Fibroblast of skin of right biceps (primary cell): ENCODE results near the gene DKK1.
"Not testable (repeated sequence)": the region's sequence is repeated elsewhere in the genome, so short reads cannot be mapped to it uniquely, and the experiment has no call there.

Experiments
- DNase-seq: peaks from one replicate; pipeline ENCODE4 v3.0.0-alpha.2; 2013

DKK1 gene

GRCh38 chr10:52318822-52319464 is 4.9 kb downstream of the DKK1 start:
- peak; percentile 98 for DNase-seq

- peak; percentile 82 for DNase-seq
Measured at GRCh38 chr10:52319926-52320325, 5.8 kb downstream of the DKK1 start.

- DNase-seq = no peak
Measured at GRCh38 chr10:52322323-52322722, 8.2 kb downstream of the DKK1 start.

- DNase-seq = peak; percentile 74
Measured at GRCh38 chr10:52322936-52323335, 8.9 kb downstream of the DKK1 start.

- DNase-seq = no peak
Measured at GRCh38 chr10:52326382-52326781, 12.3 kb downstream of the DKK1 start.

- DNase-seq = no peak
Measured at GRCh38 chr10:52331638-52332364, 17.7 kb downstream of the DKK1 start.

- DNase-seq = no peak
Measured at GRCh38 chr10:52332815-52333214, 18.7 kb downstream of the DKK1 start.

- peak; percentile 46 for DNase-seq
Measured at GRCh38 chr10:52334595-52334994, 20.5 kb downstream of the DKK1 start.

- DNase-seq = no peak
Measured at GRCh38 chr10:52335665-52336064, 21.6 kb downstream of the DKK1 start.

GRCh38 chr10:52337225-52337624 is 23.1 kb downstream of the DKK1 start:
- DNase-seq = no peak

GRCh38 chr10:52343439-52343838 is 29.4 kb downstream of the DKK1 start:
- DNase-seq = no peak

- no peak for DNase-seq
Measured at GRCh38 chr10:52346394-52347326, 32.6 kb downstream of the DKK1 start.

GRCh38 chr10:52347327-52347667 is 33.2 kb downstream of the DKK1 start:
- DNase-seq = no peak

- no peak for DNase-seq
Measured at GRCh38 chr10:52348037-52348564, 34.0 kb downstream of the DKK1 start.

- DNase-seq = peak; percentile 90
Measured at GRCh38 chr10:52351914-52352330, 37.8 kb downstream of the DKK1 start.

GRCh38 chr10:52353205-52353604 is 39.1 kb downstream of the DKK1 start:
- DNase-seq = no peak

GRCh38 chr10:52353960-52354394 is 39.9 kb downstream of the DKK1 start:
- DNase-seq = peak; percentile 39

- DNase-seq = no peak
Measured at GRCh38 chr10:52357971-52358370, 43.9 kb downstream of the DKK1 start.

GRCh38 chr10:52359441-52359840 is 45.4 kb downstream of the DKK1 start:
- DNase-seq = peak; percentile 61

GRCh38 chr10:52365547-52366432 is 51.7 kb downstream of the DKK1 start:
- DNase-seq = not testable (repeated sequence)
